Progenitor cell of endocrine pancreas (in vitro differentiated cells): ENCODE measurements around the gene VWA2. TPM values are rescaled to one million over a fixed set of nuclear protein-coding genes. Genes with fewer than 3 reads are reported as not detected.

ENCODE experiments used
- DNase-seq: peaks from one replicate; pipeline ENCODE4 v3.0.0; 2021; ENCODE audit warnings: low spot score; ENCODE audit not compliant: unreplicated experiment
- H3K27ac Mint-ChIP-seq: 2 replicates; pipeline ENCODE4 v1.8.0; 2021; ENCODE audit warnings: mild to moderate bottlenecking, moderate library complexity, mixed read lengths
- H3K27me3 Mint-ChIP-seq: 2 replicates; pipeline ENCODE4 v1.8.0; 2021; ENCODE audit warnings: mixed read lengths
- H3K36me3 Mint-ChIP-seq: 2 replicates; pipeline ENCODE4 v1.8.0; 2022; ENCODE audit warnings: mixed read lengths; ENCODE audit not compliant: insufficient read depth
- H3K4me1 Mint-ChIP-seq: 2 replicates; pipeline ENCODE4 v1.8.0; 2021; ENCODE audit warnings: low read depth, mixed read lengths
- H3K4me3 Mint-ChIP-seq: 2 replicates; pipeline ENCODE4 v1.8.0; 2021; ENCODE audit warnings: low read depth, mild to moderate bottlenecking, moderate library complexity, mixed read lengths
- H3K9me3 Mint-ChIP-seq: 2 replicates; pipeline ENCODE4 v1.8.0; 2021; ENCODE audit warnings: low read depth, mixed read lengths
- total RNA-seq: library from RNA; stranded (reverse); gene quantifications from 2 replicates; pipeline ENCODE4 v1.2.1, GENCODE V29; 2021
- TF ChIP-seq, protein P1 (sequence below): fragments of 200-600 bp; sonication (generic); IDR thresholded peaks from one replicate; pipeline ENCODE4 v1.5.0; 2021; ENCODE audit warnings: antibody characterized with exemption, mild to moderate bottlenecking; ENCODE audit not compliant: unreplicated experiment

The VWA2 gene
- total RNA-seq, 1 donor from 2014 or later, result 12.4 TPM

DNA sequence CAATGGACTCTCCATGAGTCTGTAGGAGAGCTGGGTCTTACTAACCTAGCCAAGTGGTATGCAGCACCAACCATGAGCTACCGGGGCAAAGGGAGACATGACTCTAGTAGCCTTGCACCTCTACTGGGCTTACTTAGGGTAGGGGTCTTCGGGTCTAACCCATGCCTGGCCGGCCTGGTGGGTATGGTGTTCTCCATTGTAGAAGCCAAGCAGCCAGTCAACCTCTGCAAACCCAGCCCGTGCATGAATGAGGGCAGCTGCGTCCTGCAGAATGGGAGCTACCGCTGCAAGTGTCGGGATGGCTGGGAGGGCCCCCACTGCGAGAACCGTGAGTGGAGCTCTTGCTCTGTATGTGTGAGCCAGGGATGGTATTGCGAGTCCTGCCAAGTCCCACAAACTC, 51.0 kb downstream of the VWA2 start:
- peaks cover 10% of the 10 kb centered on the region for H3K36me3 Mint-ChIP-seq
- no peak for DNase-seq
- TF ChIP-seq, protein P1, sequence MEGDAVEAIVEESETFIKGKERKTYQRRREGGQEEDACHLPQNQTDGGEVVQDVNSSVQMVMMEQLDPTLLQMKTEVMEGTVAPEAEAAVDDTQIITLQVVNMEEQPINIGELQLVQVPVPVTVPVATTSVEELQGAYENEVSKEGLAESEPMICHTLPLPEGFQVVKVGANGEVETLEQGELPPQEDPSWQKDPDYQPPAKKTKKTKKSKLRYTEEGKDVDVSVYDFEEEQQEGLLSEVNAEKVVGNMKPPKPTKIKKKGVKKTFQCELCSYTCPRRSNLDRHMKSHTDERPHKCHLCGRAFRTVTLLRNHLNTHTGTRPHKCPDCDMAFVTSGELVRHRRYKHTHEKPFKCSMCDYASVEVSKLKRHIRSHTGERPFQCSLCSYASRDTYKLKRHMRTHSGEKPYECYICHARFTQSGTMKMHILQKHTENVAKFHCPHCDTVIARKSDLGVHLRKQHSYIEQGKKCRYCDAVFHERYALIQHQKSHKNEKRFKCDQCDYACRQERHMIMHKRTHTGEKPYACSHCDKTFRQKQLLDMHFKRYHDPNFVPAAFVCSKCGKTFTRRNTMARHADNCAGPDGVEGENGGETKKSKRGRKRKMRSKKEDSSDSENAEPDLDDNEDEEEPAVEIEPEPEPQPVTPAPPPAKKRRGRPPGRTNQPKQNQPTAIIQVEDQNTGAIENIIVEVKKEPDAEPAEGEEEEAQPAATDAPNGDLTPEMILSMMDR, result no peak
- no peaks in the 10 kb centered on the region for H3K4me1 Mint-ChIP-seq
- no peak overlapping the region for H3K4me3 Mint-ChIP-seq
- H3K9me3 Mint-ChIP-seq, result peaks cover 5% of the 10 kb centered on the region
- H3K27ac Mint-ChIP-seq, result no peak overlapping the region
- no peaks in the 10 kb centered on the region for H3K27me3 Mint-ChIP-seq

DNA sequence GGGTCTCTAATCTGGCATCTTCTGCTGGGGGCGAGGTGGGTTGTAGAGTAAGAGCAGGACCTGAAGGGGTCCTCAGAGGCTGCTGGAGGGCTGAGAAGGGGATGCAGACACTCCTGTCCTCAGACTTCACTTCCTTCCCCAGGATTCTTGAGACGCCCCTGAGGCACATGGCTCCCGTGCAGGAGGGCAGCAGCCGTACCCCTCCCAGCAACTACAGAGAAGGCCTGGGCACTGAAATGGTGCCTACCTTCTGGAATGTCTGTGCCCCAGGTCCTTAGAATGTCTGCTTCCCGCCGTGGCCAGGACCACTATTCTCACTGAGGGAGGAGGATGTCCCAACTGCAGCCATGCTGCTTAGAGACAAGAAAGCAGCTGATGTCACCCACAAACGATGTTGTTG, 52.0 kb downstream of the VWA2 start:
- Mint-ChIP-seq H3K4me3 (no peak overlapping the region), H3K27ac (no peak overlapping the region), H3K36me3 (peaks cover 18% of the 10 kb centered on the region), H3K27me3 (no peaks in the 10 kb centered on the region), H3K9me3 (peaks cover 14% of the 10 kb centered on the region), H3K4me1 (no peaks in the 10 kb centered on the region)
- no peak for DNase-seq
- TF ChIP-seq, protein P1, result no peak

DNA sequence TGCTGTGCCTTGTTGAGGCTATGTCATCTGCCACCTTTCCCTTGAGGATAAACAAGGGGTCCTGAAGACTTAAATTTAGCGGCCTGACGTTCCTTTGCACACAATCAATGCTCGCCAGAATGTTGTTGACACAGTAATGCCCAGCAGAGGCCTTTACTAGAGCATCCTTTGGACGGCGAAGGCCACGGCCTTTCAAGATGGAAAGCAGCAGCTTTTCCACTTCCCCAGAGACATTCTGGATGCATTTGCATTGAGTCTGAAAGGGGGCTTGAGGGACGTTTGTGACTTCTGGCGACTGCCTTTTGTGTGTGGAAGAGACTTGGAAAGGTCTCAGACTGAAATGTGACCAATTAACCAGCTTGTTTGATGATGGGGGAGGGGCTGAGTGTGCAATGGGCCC, 52.5 kb downstream of the VWA2 start:
- Mint-ChIP-seq H3K36me3 (peaks cover 22% of the 10 kb centered on the region), H3K4me1 (no peaks in the 10 kb centered on the region), H3K9me3 (peaks cover 16% of the 10 kb centered on the region), H3K27ac (no peak overlapping the region), H3K27me3 (no peaks in the 10 kb centered on the region), H3K4me3 (no peak overlapping the region)
- DNase-seq, result no peak
- TF ChIP-seq, protein P1, result no peak

DNA sequence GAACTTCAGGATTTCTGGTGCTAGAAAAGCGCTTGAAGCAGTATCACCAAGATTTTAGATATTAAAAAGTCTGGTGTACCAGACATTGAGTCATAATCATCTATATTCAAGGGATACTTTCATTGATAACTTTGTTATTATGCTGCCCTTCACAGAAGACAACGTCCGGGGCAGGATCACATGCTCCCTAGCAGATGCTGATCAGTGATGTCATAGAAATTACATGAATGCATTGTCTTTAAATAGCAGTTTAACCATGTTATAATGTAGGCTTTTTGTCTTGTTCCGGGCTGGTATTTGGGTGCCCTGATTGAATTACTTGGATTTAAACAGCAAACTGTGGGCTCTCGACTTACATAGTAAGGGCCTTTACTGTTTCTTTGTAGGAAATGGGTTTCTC, 54.0 kb downstream of the VWA2 start:
- TF ChIP-seq, protein P1, result no peak
- Mint-ChIP-seq H3K36me3 (peaks cover 24% of the 10 kb centered on the region), H3K27ac (no peak overlapping the region), H3K9me3 (peaks cover 16% of the 10 kb centered on the region), H3K4me3 (no peak overlapping the region), H3K4me1 (no peaks in the 10 kb centered on the region), H3K27me3 (no peaks in the 10 kb centered on the region)
- no peak for DNase-seq

DNA sequence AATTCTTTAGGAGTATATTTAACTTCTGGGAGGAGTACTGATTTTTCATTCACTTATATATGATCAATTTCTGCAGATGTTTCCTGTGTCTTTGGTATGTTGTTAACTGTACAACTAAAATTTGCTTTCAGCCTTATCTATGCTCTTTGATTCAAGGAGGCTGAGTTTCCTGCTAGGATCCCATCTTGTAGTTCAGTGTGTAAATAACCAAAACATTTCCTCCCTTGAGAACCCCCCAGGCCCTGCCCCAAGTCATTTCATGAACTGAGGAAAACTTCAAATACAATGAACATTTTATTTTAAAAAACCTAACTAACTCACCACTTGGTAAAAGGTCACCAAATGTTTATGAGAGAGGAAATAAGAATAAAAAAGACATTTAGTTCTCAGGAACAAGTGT, 55.5 kb downstream of the VWA2 start:
- Mint-ChIP-seq H3K4me3 (no peak overlapping the region), H3K9me3 (peaks cover 16% of the 10 kb centered on the region), H3K36me3 (peaks cover 26% of the 10 kb centered on the region), H3K4me1 (no peaks in the 10 kb centered on the region), H3K27me3 (no peaks in the 10 kb centered on the region), H3K27ac (no peak overlapping the region)
- TF ChIP-seq, protein P1, result no peak
- DNase-seq, result no peak

DNA sequence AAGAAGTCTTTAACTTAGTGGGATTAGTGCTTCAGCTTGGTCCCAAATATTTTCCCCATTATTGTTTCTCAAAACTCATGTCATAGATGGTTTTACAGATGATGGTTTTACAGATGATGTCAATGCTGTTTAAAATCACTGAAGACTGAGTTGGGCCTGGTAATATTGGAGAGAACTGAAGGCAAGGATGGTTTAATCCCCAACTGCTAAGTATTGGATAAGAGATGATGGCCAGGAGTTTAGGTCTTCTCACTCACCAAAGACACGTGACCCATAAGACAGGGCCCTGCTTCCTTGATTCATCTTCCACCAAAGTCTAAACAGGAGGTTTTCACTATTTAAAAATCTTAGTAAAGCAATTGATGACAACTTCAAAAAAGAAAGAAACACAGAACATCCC, 56.3 kb downstream of the VWA2 start:
- H3K4me1 Mint-ChIP-seq, result no peaks in the 10 kb centered on the region
- no peak overlapping the region for H3K4me3 Mint-ChIP-seq
- peaks cover 16% of the 10 kb centered on the region for H3K9me3 Mint-ChIP-seq
- H3K27ac Mint-ChIP-seq, result no peak overlapping the region
- no peak for DNase-seq
- peaks cover 25% of the 10 kb centered on the region for H3K36me3 Mint-ChIP-seq
- TF ChIP-seq, protein P1, result no peak
- H3K27me3 Mint-ChIP-seq, result no peaks in the 10 kb centered on the region
